HG03354 (cell line): ENCODE data around the gene RNF5.
"Not testable (repeated sequence)": the region's sequence is repeated elsewhere in the genome, so short reads cannot be mapped to it uniquely, and the experiment has no call there.

ENCODE experiments used
- ATAC-seq: cut with Tn5 transposase; IDR thresholded peaks from one replicate; pipeline ENCODE4 v1.9.1; 2021; ENCODE audit warnings: mild to moderate bottlenecking; ENCODE audit not compliant: unreplicated experiment, poor library complexity, severe bottlenecking

The RNF5 gene

GRCh38 chr6:32177788-32178546 lies at the start of gene RNF5:
Gene RNF5, plus strand, starts transcription at chr6:32178405. Its CDS starts 107 bp downstream, at chr6:32178512.
- ATAC-seq = peak; percentile 83

- no peak for ATAC-seq
Measured at GRCh38 chr6:32128751-32129296, 49.4 kb upstream of the RNF5 start.

- ATAC-seq = no peak
Measured at GRCh38 chr6:32129297-32130088, 48.7 kb upstream of the RNF5 start.

- ATAC-seq = no peak
Measured at GRCh38 chr6:32131439-32131948, 46.7 kb upstream of the RNF5 start.

GRCh38 chr6:32132110-32132509 lies 46.1 kb upstream of the RNF5 start:
- no peak for ATAC-seq

- ATAC-seq = no peak
Measured at GRCh38 chr6:32133786-32134185, 44.4 kb upstream of the RNF5 start.

GRCh38 chr6:32137454-32137853 lies 40.8 kb upstream of the RNF5 start:
- ATAC-seq = no peak

- ATAC-seq = no peak
Measured at GRCh38 chr6:32139590-32139989, 38.6 kb upstream of the RNF5 start.

- ATAC-seq = no peak
Measured at GRCh38 chr6:32140420-32141046, 37.7 kb upstream of the RNF5 start.

- not testable (repeated sequence) for ATAC-seq
Measured at GRCh38 chr6:32144238-32144637, 34.0 kb upstream of the RNF5 start.

GRCh38 chr6:32146287-32146686 lies 31.9 kb upstream of the RNF5 start:
- ATAC-seq = no peak

- ATAC-seq = no peak
Measured at GRCh38 chr6:32146687-32147086, 31.5 kb upstream of the RNF5 start.

- ATAC-seq = no peak
Measured at GRCh38 chr6:32147401-32148132, 30.6 kb upstream of the RNF5 start.

- no peak for ATAC-seq
Measured at GRCh38 chr6:32148289-32149091, 29.7 kb upstream of the RNF5 start.

- no peak for ATAC-seq
Measured at GRCh38 chr6:32149092-32149755, 29.0 kb upstream of the RNF5 start.

- no peak for ATAC-seq
Measured at GRCh38 chr6:32149932-32150870, 28.0 kb upstream of the RNF5 start.

- ATAC-seq = no peak
Measured at GRCh38 chr6:32151181-32151862, 26.9 kb upstream of the RNF5 start.
